CD4-positive, alpha-beta T cell (primary cell): ENCODE results near the gene ADGRV1. TPM values are rescaled to one million over a fixed set of nuclear protein-coding genes. Genes with fewer than 3 reads are reported as not detected.

ENCODE experiments used
- ATAC-seq: fragments of 200-7000 bp; cut with Tn5 transposase; one replicate; pipeline ENCODE4 v1.10.0; 2022; ENCODE audit warnings: mild to moderate bottlenecking; ENCODE audit not compliant: poor library complexity
- CTCF ChIA-PET: fragments of 350-600 bp; sonication (Branson Sonifier 250); formaldehyde crosslinking; loops from one replicate; lab custom pipeline; 2021; ENCODE audit warnings: antibody characterized with exemption, inconsistent platforms; lab: Charles Lee
- POLR2A ChIA-PET: fragments of 350-600 bp; sonication (Branson Sonifier 250); formaldehyde crosslinking; loops from one replicate; lab custom pipeline; 2021; ENCODE audit warnings: antibody characterized with exemption, inconsistent platforms; lab: Charles Lee
- DNase-seq, 14 experiments: peaks; one replicate each; pipeline ENCODE4 v3.0.0-alpha.2; 2013 to 2020; ENCODE audit warnings: mixed read lengths in 2 of 14
- H3K27ac ChIP-seq, 2 donors: one replicate each; pipeline versions ENCODE4 v1.5.1 to v1.7.0; 2013; ENCODE audit warnings: low read length in 2 of 2, low read depth in 1 of 2, mild to moderate bottlenecking in 1 of 2
- H3K27me3 ChIP-seq, 2 experiments: 1 replicate in 1 of 2; 2 replicates in 1 of 2; pipeline versions ENCODE4 v1.6.1 to v1.7.0; 2013; ENCODE audit warnings: low read length in 2 of 2, control low read depth in 1 of 2, mild to moderate bottlenecking in 1 of 2, moderate library complexity in 1 of 2; ENCODE audit not compliant: insufficient read depth in 2 of 2, control insufficient read depth in 1 of 2
- H3K36me3 ChIP-seq: one replicate; pipeline ENCODE4 v1.6.1; 2013; ENCODE audit warnings: low read length, control low read depth; ENCODE audit not compliant: insufficient read depth
- H3K4me1 ChIP-seq: one replicate; pipeline ENCODE4 v1.6.1; 2013; ENCODE audit warnings: low read length, control low read depth; ENCODE audit not compliant: insufficient read depth
- H3K4me3 ChIP-seq: one replicate; pipeline ENCODE4 v1.5.1; 2013; ENCODE audit warnings: mild to moderate bottlenecking, low read length, moderate library complexity
- H3K9me3 ChIP-seq, 2 experiments: 1 replicate in 1 of 2; 2 replicates in 1 of 2; pipeline versions ENCODE4 v1.6.1 to v1.7.0; 2013; ENCODE audit warnings: low read length in 2 of 2, mild to moderate bottlenecking in 2 of 2, control low read depth in 1 of 2, moderate library complexity in 1 of 2; ENCODE audit not compliant: control insufficient read depth in 1 of 2, insufficient read depth in 1 of 2
- H3K27ac Mint-ChIP-seq: one replicate; pipeline ENCODE4 v1.8.0; 2020; ENCODE audit warnings: mixed read lengths
- H3K27me3 Mint-ChIP-seq: one replicate; pipeline ENCODE4 v1.8.0; 2021; ENCODE audit warnings: mixed read lengths
- H3K36me3 Mint-ChIP-seq: one replicate; pipeline ENCODE4 v1.8.0; 2021; ENCODE audit warnings: low read depth, mixed read lengths
- H3K4me1 Mint-ChIP-seq: one replicate; pipeline ENCODE4 v1.8.0; 2021; ENCODE audit warnings: low read depth, mixed read lengths
- H3K4me3 Mint-ChIP-seq: one replicate; pipeline ENCODE4 v1.8.0; 2020; ENCODE audit warnings: mild to moderate bottlenecking, mixed read lengths
- H3K9me3 Mint-ChIP-seq: one replicate; pipeline ENCODE4 v1.8.0; 2020; ENCODE audit warnings: mixed read lengths
- intact Hi-C, 2 experiments: fragments of 100-400 bp; cut with DNase I in 1 of 2; cut with micrococcal nuclease in 1 of 2; formaldehyde crosslinking; loops; one replicate each; pipeline versions ENCODE4 v1.15.1 to v1.9.0; 2023 to 2025; cut with DNase I, micrococcal nuclease
- total RNA-seq, 174 experiments: library from RNA in 2 of 174; stranded (reverse) in 2 of 174; gene quantifications; one replicate each; pipeline ENCODE4 v1.2.3 and lab custom pipeline; 2021 to 2026
- TF ChIP-seq, protein P1 (sequence below): fragments of 200-600 bp; IDR thresholded peaks from one replicate; pipeline ENCODE4 v1.8.0; 2022; ENCODE audit warnings: antibody characterized with exemption, mild to moderate bottlenecking

The ADGRV1 gene
- total RNA-seq, 2 experiments from 2014 or later, result 0.81 to 1.2 TPM

DNA sequence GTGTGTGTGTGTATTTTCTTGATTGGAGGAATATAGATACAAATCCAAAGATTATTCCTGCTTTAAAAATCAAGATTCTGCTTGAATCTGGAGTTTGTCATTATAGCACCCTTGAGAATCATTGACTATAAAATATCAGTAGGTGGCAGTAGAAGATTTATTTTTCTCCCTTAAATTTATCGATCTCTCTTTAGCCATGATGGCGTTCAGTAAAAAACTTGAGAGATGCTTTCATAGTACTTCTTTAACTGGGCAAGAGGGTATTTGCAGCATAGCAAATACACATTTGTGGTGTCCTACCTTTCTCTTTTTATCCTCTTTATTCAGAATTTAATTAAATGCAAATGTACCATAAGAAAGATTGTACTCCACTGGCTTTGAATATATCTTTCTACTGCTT, 307.7 kb downstream of the ADGRV1 start:
- Histone ChIP-seq H3K36me3 (no peaks in the 10 kb centered on the region), H3K9me3 (no peaks in the 10 kb centered on the region), H3K27ac (no peak overlapping the region), H3K4me1 (no peaks in the 10 kb centered on the region), H3K27me3 (no peaks in the 10 kb centered on the region), H3K4me3 (no peak overlapping the region)
- DNase-seq (peak in 3 of 14 experiments; percentile 35 to 46 (median 44)), ATAC-seq (no peak)
- POLR2A ChIA-PET, result interaction anchor here (0.9 kb wide), 1 partner anchor 516 kb away, joined by 3 read pairs; the partner anchor contains the start of gene ARRDC3
- CTCF ChIA-PET, result interaction anchor here (0.8 to 2.5 kb wide), 3 partner anchors 518 to 554 kb away, joined by 3 to 10 read pairs (median 8); no protein-coding TSS in a partner anchor
- no peaks in the 10 kb centered on the region for H3K36me3 Mint-ChIP-seq
- H3K4me1 Mint-ChIP-seq, result peaks cover 7% of the 10 kb centered on the region
- H3K9me3 Mint-ChIP-seq, result no peaks in the 10 kb centered on the region
- H3K4me3 Mint-ChIP-seq, result no peak overlapping the region
- intact Hi-C loops, result loop anchor here (1.0 to 10.0 kb wide), 6 partner anchors 236 to 556 kb away; partner anchors contain the start of gene ARRDC3 (in 1 of the 2)
- H3K27me3 Mint-ChIP-seq, result peaks cover 12% of the 10 kb centered on the region
- TF ChIP-seq, protein P1, sequence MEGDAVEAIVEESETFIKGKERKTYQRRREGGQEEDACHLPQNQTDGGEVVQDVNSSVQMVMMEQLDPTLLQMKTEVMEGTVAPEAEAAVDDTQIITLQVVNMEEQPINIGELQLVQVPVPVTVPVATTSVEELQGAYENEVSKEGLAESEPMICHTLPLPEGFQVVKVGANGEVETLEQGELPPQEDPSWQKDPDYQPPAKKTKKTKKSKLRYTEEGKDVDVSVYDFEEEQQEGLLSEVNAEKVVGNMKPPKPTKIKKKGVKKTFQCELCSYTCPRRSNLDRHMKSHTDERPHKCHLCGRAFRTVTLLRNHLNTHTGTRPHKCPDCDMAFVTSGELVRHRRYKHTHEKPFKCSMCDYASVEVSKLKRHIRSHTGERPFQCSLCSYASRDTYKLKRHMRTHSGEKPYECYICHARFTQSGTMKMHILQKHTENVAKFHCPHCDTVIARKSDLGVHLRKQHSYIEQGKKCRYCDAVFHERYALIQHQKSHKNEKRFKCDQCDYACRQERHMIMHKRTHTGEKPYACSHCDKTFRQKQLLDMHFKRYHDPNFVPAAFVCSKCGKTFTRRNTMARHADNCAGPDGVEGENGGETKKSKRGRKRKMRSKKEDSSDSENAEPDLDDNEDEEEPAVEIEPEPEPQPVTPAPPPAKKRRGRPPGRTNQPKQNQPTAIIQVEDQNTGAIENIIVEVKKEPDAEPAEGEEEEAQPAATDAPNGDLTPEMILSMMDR, result peak; percentile 43
- H3K27ac Mint-ChIP-seq, result no peak overlapping the region

- no peaks in the 10 kb centered on the region for H3K9me3 ChIP-seq
- H3K27me3 ChIP-seq, result no peaks in the 10 kb centered on the region
- no peak overlapping the region for H3K4me3 Mint-ChIP-seq
- H3K4me3 ChIP-seq, result no peak overlapping the region
- no peaks in the 10 kb centered on the region for H3K9me3 Mint-ChIP-seq
- H3K4me1 Mint-ChIP-seq, result peaks cover 7% of the 10 kb centered on the region
- peaks cover 12% of the 10 kb centered on the region for H3K27me3 Mint-ChIP-seq
- ChIA-PET CTCF (interaction anchor here (2.5 kb wide), 1 partner anchor 553 kb away, joined by 10 read pairs; no protein-coding TSS in a partner anchor), POLR2A (no interaction called here)
- no peak overlapping the region for H3K27ac Mint-ChIP-seq
- H3K36me3 ChIP-seq, result no peaks in the 10 kb centered on the region
- DNase-seq (no peak), ATAC-seq (no peak)
- TF ChIP-seq, protein P1, result no peak
- intact Hi-C loops, result loop anchor here (1.0 to 10.0 kb wide), 6 partner anchors 235 to 556 kb away; partner anchors contain the start of gene ARRDC3 (in 1 of the 2)
- H3K4me1 ChIP-seq, result no peaks in the 10 kb centered on the region
- H3K27ac ChIP-seq, result no peak overlapping the region
- H3K36me3 Mint-ChIP-seq, result no peaks in the 10 kb centered on the region
Measured at GRCh38 chr5:90866915-90867731, 308.5 kb downstream of the ADGRV1 start.

DNA sequence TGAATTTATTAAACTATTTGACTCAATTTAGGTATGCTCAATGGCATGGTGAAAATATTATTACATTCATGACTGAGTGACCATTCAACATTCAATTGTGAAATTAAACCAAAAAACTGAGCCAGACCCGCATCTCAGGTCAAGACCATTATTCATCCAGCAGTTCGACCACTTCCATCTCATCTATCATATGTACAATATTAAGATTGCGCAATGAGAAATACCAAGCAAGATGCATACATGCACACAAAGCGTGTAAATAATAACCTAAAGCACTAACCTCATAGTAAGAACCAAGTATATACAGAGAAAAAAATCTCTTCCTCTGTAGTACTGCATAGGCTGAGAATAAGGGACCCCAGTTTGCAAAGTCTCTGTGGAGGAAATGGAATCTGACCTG, 310.2 kb downstream of the ADGRV1 start:
- CTCF ChIA-PET, result no interaction called here

More for the DNA sequence above, 310.2 kb downstream of the ADGRV1 start:
- Mint-ChIP-seq H3K4me3 (no peak overlapping the region), H3K36me3 (no peaks in the 10 kb centered on the region), H3K4me1 (peaks cover 19% of the 10 kb centered on the region), H3K27ac (no peak overlapping the region), H3K27me3 (peaks cover 12% of the 10 kb centered on the region), H3K9me3 (no peaks in the 10 kb centered on the region)
- intact Hi-C loops, result loop anchor here (5.0 to 10.0 kb wide), 4 partner anchors 234 to 516 kb away; partner anchors contain the start of gene ARRDC3 (in 1 of the 2)
- TF ChIP-seq, protein P1, result no peak
- Histone ChIP-seq H3K27ac (no peak overlapping the region), H3K9me3 (no peaks in the 10 kb centered on the region), H3K27me3 (no peaks in the 10 kb centered on the region), H3K4me3 (no peak overlapping the region), H3K4me1 (peaks cover 4% of the 10 kb centered on the region), H3K36me3 (no peaks in the 10 kb centered on the region)
- ATAC-seq, result no peak
- DNase-seq, result no peak
- POLR2A ChIA-PET, result no interaction called here
